Activated CD8-positive, alpha-beta memory T cell treated with anti-CD3 and anti-CD28 coated beads for 36 hours (primary cell): ENCODE data around the gene CCND3. TPM values are rescaled to one million over a fixed set of nuclear protein-coding genes. Genes with fewer than 3 reads are reported as not detected.

ENCODE experiments used
- CTCF ChIA-PET: fragments of 350-600 bp; sonication (Branson Sonifier 250); formaldehyde crosslinking; loops from one replicate; lab custom pipeline; 2021; ENCODE audit warnings: antibody characterized with exemption; lab: Charles Lee
- POLR2A ChIA-PET: fragments of 350-600 bp; sonication (Branson Sonifier 250); formaldehyde crosslinking; loops from one replicate; lab custom pipeline; 2021; ENCODE audit warnings: antibody characterized with exemption; lab: Charles Lee
- total RNA-seq, 2 experiments: library from RNA; stranded (reverse); gene quantifications; one replicate each; pipeline ENCODE4 v1.2.3, GENCODE V29; 2021

The CCND3 gene
- 100 to 1,000 TPM; 356 to 367 TPM for total RNA-seq

GRCh38 chr6:41941280-41942066 lies at the start of gene CCND3:
Gene CCND3 (minus strand): TSS chr6:41941808. CDS start chr6:41941649, 159 bp downstream.
- CTCF ChIA-PET, result interaction anchor here (0.8 to 17.2 kb wide), 8 partner anchors 9 to 154 kb away, joined by 3 to 221 read pairs (median 3); partner anchors contain the start of genes BYSL, MED20, TAF8 and TOMM6
- POLR2A ChIA-PET, result interaction anchor here (0.6 to 1.8 kb wide), 9 partner anchors 16 to 107 kb away, joined by 3 to 7 read pairs (median 4); partner anchors contain the start of genes BYSL and MED20

- POLR2A ChIA-PET, result no interaction called here
- CTCF ChIA-PET, result interaction anchor here (1.2 to 1.8 kb wide), 2 partner anchors 11 to 200 kb away, joined by 3 read pairs; no protein-coding TSS in a partner anchor
These were observed 44.7 kb upstream of the CCND3 start for GRCh38 chr6:41986339-41986738.

- CTCF ChIA-PET, result no interaction called here
- POLR2A ChIA-PET, result no interaction called here
These were observed 43.0 kb upstream of the CCND3 start for GRCh38 chr6:41984623-41985022.

GRCh38 chr6:41976794-41977484 lies 35.3 kb upstream of the CCND3 start:
- CTCF ChIA-PET, result interaction anchor here (1.1 to 1.4 kb wide), 3 partner anchors 10 to 66 kb away, joined by 3 to 6 read pairs (median 3); no protein-coding TSS in a partner anchor
- POLR2A ChIA-PET, result interaction anchor here (0.5 to 0.7 kb wide), 2 partner anchors 14 to 56 kb away, joined by 4 read pairs; partner anchors contain the start of gene MED20

GRCh38 chr6:41975276-41975675 lies 33.7 kb upstream of the CCND3 start:
- ChIA-PET CTCF (interaction anchor here (0.7 to 1.2 kb wide), 3 partner anchors 31 to 69 kb away, joined by 3 read pairs; partner anchors contain the start of gene CCND3), POLR2A (no interaction called here)

- ChIA-PET POLR2A (no interaction called here), CTCF (interaction anchor here (1.0 to 1.2 kb wide), 2 partner anchors 30 to 70 kb away, joined by 3 read pairs; no protein-coding TSS in a partner anchor)
These were observed 32.7 kb upstream of the CCND3 start for GRCh38 chr6:41974281-41974825.

DNA sequence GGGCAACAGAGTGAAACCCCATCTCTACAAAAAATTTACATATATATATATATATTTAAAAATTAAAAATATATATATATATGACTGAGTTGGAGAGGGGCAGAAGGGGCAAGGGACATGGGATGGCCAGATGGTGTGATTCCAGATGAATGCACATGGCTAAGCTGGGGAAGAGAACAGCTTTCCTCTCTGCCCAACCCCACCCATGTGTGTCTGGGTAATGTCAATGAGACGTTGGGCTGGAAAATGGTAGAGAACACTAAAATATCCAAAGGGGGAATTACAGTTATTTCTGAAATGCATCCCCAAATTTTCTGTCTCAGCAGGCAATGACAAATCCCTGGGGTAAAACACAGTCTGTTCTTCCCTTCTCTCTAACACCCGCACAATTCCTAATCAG lies 31.2 kb upstream of the CCND3 start:
- ChIA-PET CTCF (interaction anchor here (0.6 to 1.3 kb wide), 3 partner anchors 8 to 34 kb away, joined by 3 read pairs; no protein-coding TSS in a partner anchor), POLR2A (no interaction called here)

- ChIA-PET CTCF (interaction anchor here (0.9 kb wide), 1 partner anchor 11 kb away, joined by 3 read pairs; no protein-coding TSS in a partner anchor), POLR2A (no interaction called here)
These were observed 28.8 kb upstream of the CCND3 start for GRCh38 chr6:41970436-41970846.

DNA sequence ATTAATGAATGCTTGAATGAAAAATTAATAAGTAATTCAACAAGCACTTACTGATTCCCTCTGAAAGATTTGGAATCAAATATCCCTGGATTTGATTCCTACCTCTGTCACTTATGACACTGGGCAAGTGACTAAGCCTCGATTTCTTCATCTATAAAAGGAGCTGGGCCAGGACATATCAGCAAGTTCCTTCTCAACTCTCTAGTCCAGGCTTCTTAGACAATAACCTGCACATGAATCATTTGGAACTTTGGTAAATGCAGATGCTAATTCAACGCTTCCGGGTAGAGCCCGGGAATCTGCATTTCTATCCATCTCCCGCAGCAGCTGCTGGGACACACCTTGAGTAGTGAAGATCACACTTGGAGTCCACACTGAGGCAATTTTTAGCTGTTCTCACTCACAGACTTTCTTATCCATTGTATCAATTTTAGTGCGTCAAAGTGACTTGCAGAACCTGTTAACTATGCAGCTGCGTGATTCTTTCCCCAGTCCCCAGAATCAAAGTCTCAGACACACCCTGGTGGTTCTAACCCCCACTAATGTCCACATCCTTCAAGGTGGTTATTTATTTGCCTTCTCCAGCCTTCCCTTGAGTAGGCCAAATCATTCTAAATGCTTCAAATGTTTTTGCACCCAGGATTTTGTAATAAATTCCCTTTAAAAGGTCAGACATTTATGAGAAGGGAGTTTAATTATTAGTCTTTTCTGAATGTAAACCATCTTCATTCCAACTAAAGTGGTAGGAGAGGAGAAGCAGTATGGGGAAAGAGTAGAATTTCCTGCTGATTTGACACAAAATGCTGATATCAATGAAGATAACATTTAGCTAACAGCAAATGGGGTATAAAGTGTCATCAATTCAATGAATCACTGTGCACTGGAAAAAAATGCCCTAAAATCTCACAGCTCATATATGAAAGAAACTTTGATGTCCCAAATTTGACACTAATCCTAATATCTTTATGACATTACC lies 26.0 kb upstream of the CCND3 start:
- ChIA-PET CTCF (interaction anchor here (0.6 to 1.3 kb wide), 5 partner anchors 12 to 32 kb away, joined by 3 to 5 read pairs (median 3); no protein-coding TSS in a partner anchor), POLR2A (interaction anchor here (1.0 kb wide), 1 partner anchor 28 kb away, joined by 3 read pairs; no protein-coding TSS in a partner anchor)

DNA sequence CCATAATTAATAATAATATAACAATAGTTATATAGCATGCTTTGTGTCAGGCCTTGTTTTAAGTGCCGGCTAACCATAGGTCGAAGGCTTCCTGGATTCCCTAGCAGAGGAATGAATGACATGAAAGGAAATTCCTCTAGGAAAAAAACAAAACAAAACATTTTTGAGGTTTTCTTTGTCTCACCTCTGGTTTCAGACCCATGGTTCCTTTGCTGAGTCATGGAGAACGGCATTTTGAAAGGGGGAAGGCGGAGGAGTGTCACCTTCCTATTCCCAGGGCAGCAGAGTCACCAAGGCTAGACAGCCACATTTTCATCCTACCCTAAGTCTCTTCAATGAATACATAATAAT lies 25.3 kb upstream of the CCND3 start:
- CTCF ChIA-PET, result interaction anchor here (1.2 kb wide), 1 partner anchor 13 kb away, joined by 3 read pairs; no protein-coding TSS in a partner anchor
- POLR2A ChIA-PET, result no interaction called here

- ChIA-PET POLR2A (interaction anchor here (0.6 kb wide), 1 partner anchor 75 kb away, joined by 5 read pairs; no protein-coding TSS in a partner anchor), CTCF (interaction anchor here (0.8 to 1.5 kb wide), 2 partner anchors 78 to 80 kb away, joined by 3 to 4 read pairs; no protein-coding TSS in a partner anchor)
These were observed 24.8 kb upstream of the CCND3 start for GRCh38 chr6:41966214-41966920.

DNA sequence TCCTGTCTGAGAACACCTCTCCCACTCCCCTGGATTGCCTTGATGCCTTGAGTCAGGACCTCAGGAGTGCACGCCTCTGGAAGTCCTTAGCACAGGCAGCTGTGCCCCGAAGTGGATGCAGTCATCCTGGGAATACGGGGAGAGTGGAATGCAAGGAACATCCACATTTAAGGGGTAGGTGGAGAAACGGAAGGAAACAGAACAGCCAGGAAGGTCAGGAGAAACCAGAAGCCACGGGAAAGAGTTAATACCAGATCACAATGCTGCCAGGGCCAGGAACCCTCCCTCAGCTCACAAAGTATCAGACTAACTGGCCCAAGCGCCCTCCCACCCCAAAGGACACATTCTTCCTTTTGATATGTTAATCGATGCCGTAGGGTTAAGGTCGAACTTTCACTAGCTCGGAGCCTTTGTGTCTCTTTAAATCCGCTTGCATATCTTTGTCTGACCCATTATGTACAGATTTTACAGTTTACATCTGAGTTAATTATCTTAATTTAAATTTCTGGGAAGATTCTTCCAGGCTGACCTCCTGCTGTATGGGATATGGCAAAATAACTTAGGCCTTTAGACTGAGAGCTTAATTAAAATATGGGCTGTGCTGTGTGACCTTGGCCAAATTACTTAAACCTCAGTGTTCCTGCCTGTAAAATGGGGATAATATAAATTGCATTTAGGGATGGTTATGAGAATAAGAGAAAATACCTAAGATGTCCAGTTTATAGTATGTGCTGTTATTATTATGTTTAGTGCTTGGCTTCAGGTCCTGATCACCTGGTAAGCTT lies 24.0 kb upstream of the CCND3 start:
- ChIA-PET CTCF (interaction anchor here (0.8 to 1.5 kb wide), 2 partner anchors 78 to 81 kb away, joined by 3 to 4 read pairs; no protein-coding TSS in a partner anchor), POLR2A (interaction anchor here (0.6 kb wide), 1 partner anchor 74 kb away, joined by 5 read pairs; no protein-coding TSS in a partner anchor)

DNA sequence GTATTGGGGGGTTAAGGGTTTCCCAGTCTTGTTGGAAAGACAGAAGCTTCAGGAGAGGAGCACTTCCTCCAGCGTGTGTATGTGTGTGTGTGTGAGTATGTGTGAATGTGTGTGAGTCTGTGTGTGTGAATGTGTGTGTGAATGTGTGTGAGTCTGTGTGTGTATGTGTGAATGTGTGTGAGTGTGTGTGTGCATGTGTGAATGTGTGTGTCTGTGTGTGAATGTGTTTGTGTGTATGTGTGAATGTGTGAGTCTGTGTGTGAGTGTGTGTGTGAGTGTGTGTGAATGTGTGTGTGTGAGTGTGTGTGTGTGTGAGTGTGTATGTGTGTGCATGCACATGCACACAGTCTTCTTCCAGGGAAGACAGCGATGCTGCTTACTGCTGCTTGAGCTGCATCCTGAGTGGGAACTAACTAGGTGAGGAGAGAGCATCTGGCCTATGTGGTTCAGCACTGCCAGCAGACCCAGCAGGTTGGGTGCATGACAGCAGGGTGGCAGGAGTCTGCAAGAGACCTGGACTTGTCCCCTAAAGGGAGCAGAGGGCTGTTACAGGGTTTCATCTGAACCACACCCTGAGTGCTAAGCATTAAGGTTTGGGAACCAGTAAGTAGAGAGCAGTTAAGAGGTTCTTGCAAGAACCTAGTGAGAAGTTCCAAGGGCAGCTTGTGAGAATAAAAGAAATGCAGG lies 22.7 kb upstream of the CCND3 start:
- POLR2A ChIA-PET, result interaction anchor here (0.6 kb wide), 1 partner anchor 77 kb away, joined by 4 read pairs; no protein-coding TSS in a partner anchor
- CTCF ChIA-PET, result interaction anchor here (1.1 to 1.5 kb wide), 4 partner anchors 8 to 80 kb away, joined by 3 to 4 read pairs (median 3); partner anchors contain the start of gene CCND3

GRCh38 chr6:41963371-41963770 lies 21.8 kb upstream of the CCND3 start:
- ChIA-PET CTCF (interaction anchor here (0.7 to 1.7 kb wide), 5 partner anchors 9 to 27 kb away, joined by 3 to 5 read pairs (median 3); partner anchors contain the start of gene CCND3), POLR2A (no interaction called here)

GRCh38 chr6:41960028-41960427 lies 18.4 kb upstream of the CCND3 start:
- CTCF ChIA-PET, result interaction anchor here (1.0 to 1.9 kb wide), 2 partner anchors 11 to 39 kb away, joined by 3 to 5 read pairs; partner anchors contain the start of genes BYSL and MED20
- POLR2A ChIA-PET, result interaction anchor here (0.6 kb wide), 1 partner anchor 17 kb away, joined by 4 read pairs; no protein-coding TSS in a partner anchor
